ENCODE measurements around the gene SYT6.

SYT6 gene

DNA sequence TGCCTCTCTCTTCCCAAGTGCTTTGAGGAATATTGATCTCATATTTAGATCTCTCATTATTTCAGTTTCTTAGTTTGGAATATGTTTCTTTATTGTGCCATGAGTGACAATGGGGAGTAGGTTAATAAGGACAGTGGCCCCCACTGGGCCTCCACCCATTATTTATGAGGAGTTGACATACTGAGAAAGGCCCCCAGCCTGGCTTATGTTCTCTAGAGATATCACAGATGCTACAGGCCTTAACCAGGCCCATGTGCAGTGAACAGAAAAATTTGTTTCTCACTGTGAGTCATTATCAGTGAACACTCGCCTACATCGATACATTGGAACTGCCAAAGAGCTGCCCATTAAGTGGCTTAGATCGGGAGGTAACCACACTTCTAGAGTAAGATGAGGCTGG is 35.7 kb upstream of the SYT6 start:
- Histone ChIP-seq H3K9me3 (ENCODE audit: insufficient read depth, low read length) (no peaks in the 10 kb centered on the region), H4K20me1 (ENCODE audit: low read depth, low read length) (no peaks in the 10 kb centered on the region), H3K27ac (ENCODE audit: low read depth, low read length) (no peak overlapping the region), H3K9ac (ENCODE audit: low read length) (no peak overlapping the region), H3K27me3 (ENCODE audit: low read length) (no peaks in the 10 kb centered on the region), H3K36me3 (ENCODE audit: low read length) (no peaks in the 10 kb centered on the region), H3K79me2 (ENCODE audit: insufficient read depth, low read length) (no peaks in the 10 kb centered on the region), H2AFZ (ENCODE audit: low read depth, low read length, severe bottlenecking) (no peak overlapping the region), H3F3A (ENCODE audit: insufficient read depth) (no peaks in the 10 kb centered on the region), H3K4me3 (ENCODE audit: insufficient read depth, low read length, poor library complexity, severe bottlenecking) (no peak overlapping the region), H3K9me2 (replicated peaks; ENCODE audit: insufficient read depth, low read length) (no peaks in the 10 kb centered on the region; the same call in 1 of the 2 replicates), H3K4me2 (ENCODE audit: low read depth, low read length, poor library complexity, severe bottlenecking) (no peak overlapping the region)
- TF ChIP-seq CTCF (IDR thresholded peaks at IDR 0.05; ENCODE audit: insufficient read depth, low read length, poor library complexity, severe bottlenecking) (no peak), EZH2phosphoT487 (conservative IDR thresholded peaks at IDR 0.05; ENCODE audit: low read length) (no peak)

DNA sequence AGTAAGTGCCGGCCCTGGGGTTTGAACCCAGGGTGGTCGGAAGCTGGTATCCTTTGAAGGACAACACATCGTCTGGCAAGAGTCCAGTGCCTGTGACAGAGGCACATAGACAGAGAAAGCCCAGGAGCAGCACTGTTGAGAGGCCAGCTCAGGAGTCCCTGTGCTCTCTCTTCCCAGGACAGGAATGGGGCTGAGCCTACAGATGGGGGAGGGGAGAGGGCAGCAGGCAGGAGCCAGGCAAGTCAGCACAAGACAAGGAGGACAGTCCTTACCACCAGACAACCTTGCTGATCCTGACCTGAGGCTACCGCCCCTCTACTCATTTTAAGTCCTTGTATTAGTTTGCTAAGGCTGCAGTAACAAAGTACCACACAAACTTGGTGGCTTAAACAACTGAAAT is 27.7 kb upstream of the SYT6 start:
- Histone ChIP-seq H2AFZ (ENCODE audit: low read depth, low read length, severe bottlenecking) (no peak overlapping the region), H4K20me1 (ENCODE audit: low read depth, low read length) (no peaks in the 10 kb centered on the region), H3K9me2 (replicated peaks; ENCODE audit: insufficient read depth, low read length) (no peaks in the 10 kb centered on the region), H3K9ac (ENCODE audit: low read length) (no peak overlapping the region), H3K4me3 (ENCODE audit: insufficient read depth, low read length, poor library complexity, severe bottlenecking) (no peak overlapping the region), H3K27me3 (ENCODE audit: low read length) (no peaks in the 10 kb centered on the region), H3K36me3 (ENCODE audit: low read length) (no peaks in the 10 kb centered on the region), H3K79me2 (ENCODE audit: insufficient read depth, low read length) (no peaks in the 10 kb centered on the region), H3F3A (ENCODE audit: insufficient read depth) (no peaks in the 10 kb centered on the region), H3K4me2 (ENCODE audit: low read depth, low read length, poor library complexity, severe bottlenecking) (no peak overlapping the region), H3K9me3 (ENCODE audit: insufficient read depth, low read length) (no peaks in the 10 kb centered on the region), H3K27ac (ENCODE audit: low read depth, low read length) (no peak overlapping the region)
- TF ChIP-seq CTCF (IDR thresholded peaks at IDR 0.05; ENCODE audit: insufficient read depth, low read length, poor library complexity, severe bottlenecking): no peak
- no peak for TF ChIP-seq EZH2phosphoT487 (conservative IDR thresholded peaks at IDR 0.05; ENCODE audit: low read length)

DNA sequence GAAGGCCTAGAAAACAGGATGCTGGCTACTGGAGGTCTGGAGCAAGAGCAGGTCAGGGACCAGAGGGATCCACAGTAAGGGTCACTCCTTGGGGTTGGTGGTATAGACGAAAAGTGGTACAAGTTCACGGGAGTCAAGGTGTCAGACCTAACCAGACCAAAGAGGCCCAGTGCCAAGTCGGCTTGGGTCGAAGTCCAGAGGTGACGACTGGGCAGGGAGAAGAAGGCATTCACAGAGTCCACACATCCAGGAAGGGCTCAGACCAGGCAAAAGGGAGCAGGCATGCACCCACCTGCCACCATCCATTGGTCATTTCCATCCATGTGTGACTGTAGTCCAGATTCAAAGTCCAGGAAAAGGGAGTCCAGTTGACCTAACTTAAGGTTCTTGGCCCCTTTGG is 27.1 kb upstream of the SYT6 start:
- Histone ChIP-seq H3K9me3 (ENCODE audit: insufficient read depth, low read length) (no peaks in the 10 kb centered on the region), H3K27ac (ENCODE audit: low read depth, low read length) (no peak overlapping the region), H3K4me2 (ENCODE audit: low read depth, low read length, poor library complexity, severe bottlenecking) (no peak overlapping the region), H3K79me2 (ENCODE audit: insufficient read depth, low read length) (no peaks in the 10 kb centered on the region), H3K9ac (ENCODE audit: low read length) (no peak overlapping the region), H3K27me3 (ENCODE audit: low read length) (no peaks in the 10 kb centered on the region), H3F3A (ENCODE audit: insufficient read depth) (no peaks in the 10 kb centered on the region), H3K36me3 (ENCODE audit: low read length) (no peaks in the 10 kb centered on the region), H4K20me1 (ENCODE audit: low read depth, low read length) (no peaks in the 10 kb centered on the region), H3K4me3 (ENCODE audit: insufficient read depth, low read length, poor library complexity, severe bottlenecking) (no peak overlapping the region), H3K9me2 (replicated peaks; ENCODE audit: insufficient read depth, low read length) (no peaks in the 10 kb centered on the region), H2AFZ (ENCODE audit: low read depth, low read length, severe bottlenecking) (no peak overlapping the region)
- TF ChIP-seq EZH2phosphoT487 (conservative IDR thresholded peaks at IDR 0.05; ENCODE audit: low read length): no peak
- no peak for TF ChIP-seq CTCF (IDR thresholded peaks at IDR 0.05; ENCODE audit: insufficient read depth, low read length, poor library complexity, severe bottlenecking)

DNA sequence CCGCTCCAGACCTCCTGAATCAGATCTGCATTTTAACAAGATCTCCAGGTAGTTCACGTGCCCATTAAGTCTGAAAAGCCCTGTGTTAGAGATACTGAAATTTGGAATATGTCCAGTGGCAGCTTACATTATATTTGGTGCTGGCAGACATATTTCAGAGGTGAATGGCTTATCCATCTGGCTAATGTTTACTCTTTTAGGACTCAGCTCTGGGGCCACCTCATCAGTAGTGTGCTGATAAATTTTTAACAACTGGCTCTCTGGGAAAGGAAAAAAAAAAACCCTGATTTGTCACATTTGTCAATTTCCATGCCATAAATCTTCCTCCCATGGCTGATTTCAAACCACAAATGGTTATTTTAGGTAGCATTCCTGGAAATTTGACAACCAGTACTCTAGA is 25.3 kb upstream of the SYT6 start:
- Histone ChIP-seq H3K27me3 (ENCODE audit: low read length) (no peaks in the 10 kb centered on the region), H3K9ac (ENCODE audit: low read length) (no peak overlapping the region), H3K4me3 (ENCODE audit: insufficient read depth, low read length, poor library complexity, severe bottlenecking) (no peak overlapping the region), H3F3A (ENCODE audit: insufficient read depth) (no peaks in the 10 kb centered on the region), H4K20me1 (ENCODE audit: low read depth, low read length) (no peaks in the 10 kb centered on the region), H3K79me2 (ENCODE audit: insufficient read depth, low read length) (no peaks in the 10 kb centered on the region), H3K9me3 (ENCODE audit: insufficient read depth, low read length) (no peaks in the 10 kb centered on the region), H2AFZ (ENCODE audit: low read depth, low read length, severe bottlenecking) (no peak overlapping the region), H3K27ac (ENCODE audit: low read depth, low read length) (no peak overlapping the region), H3K4me2 (ENCODE audit: low read depth, low read length, poor library complexity, severe bottlenecking) (no peak overlapping the region), H3K36me3 (ENCODE audit: low read length) (no peaks in the 10 kb centered on the region), H3K9me2 (replicated peaks; ENCODE audit: insufficient read depth, low read length) (no peaks in the 10 kb centered on the region)
- TF ChIP-seq EZH2phosphoT487 (conservative IDR thresholded peaks at IDR 0.05; ENCODE audit: low read length): no peak
- TF ChIP-seq CTCF (IDR thresholded peaks at IDR 0.05; ENCODE audit: insufficient read depth, low read length, poor library complexity, severe bottlenecking): no peak

All from SU-DHL-6 (cell line).